ENCODE measurements around the gene NDUFA5. TPM values are rescaled to one million over a fixed set of nuclear protein-coding genes. Genes with fewer than 3 reads are reported as not detected.

NDUFA5 gene
- total RNA-seq, 2 donors from 2014 or later, result 33.3 to 50.6 TPM

GRCh38 chr7:123573341-123573740 is 15.7 kb upstream of the NDUFA5 start:
- WGBS, 2 donors, result 82 to 83% methylated on average over 3 of the region's 3 CpGs
- no peak for ATAC-seq
- no peaks in the 10 kb centered on the region for H3K27me3 ChIP-seq
- H3K36me3 ChIP-seq (replicated peaks in 1 of 2; ENCODE audit: insufficient read depth in 1 of 2, low read depth in 2 of 2), result no peaks in the 10 kb centered on the region
- no peak for TF ChIP-seq POLR2A (IDR thresholded peaks at IDR 0.05)
- TF ChIP-seq, protein P1, sequence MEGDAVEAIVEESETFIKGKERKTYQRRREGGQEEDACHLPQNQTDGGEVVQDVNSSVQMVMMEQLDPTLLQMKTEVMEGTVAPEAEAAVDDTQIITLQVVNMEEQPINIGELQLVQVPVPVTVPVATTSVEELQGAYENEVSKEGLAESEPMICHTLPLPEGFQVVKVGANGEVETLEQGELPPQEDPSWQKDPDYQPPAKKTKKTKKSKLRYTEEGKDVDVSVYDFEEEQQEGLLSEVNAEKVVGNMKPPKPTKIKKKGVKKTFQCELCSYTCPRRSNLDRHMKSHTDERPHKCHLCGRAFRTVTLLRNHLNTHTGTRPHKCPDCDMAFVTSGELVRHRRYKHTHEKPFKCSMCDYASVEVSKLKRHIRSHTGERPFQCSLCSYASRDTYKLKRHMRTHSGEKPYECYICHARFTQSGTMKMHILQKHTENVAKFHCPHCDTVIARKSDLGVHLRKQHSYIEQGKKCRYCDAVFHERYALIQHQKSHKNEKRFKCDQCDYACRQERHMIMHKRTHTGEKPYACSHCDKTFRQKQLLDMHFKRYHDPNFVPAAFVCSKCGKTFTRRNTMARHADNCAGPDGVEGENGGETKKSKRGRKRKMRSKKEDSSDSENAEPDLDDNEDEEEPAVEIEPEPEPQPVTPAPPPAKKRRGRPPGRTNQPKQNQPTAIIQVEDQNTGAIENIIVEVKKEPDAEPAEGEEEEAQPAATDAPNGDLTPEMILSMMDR (IDR thresholded peaks at IDR 0.05), result no peak
- H3K4me3 ChIP-seq, result no peak overlapping the region
- no peaks in the 10 kb centered on the region for H3K4me1 ChIP-seq
- no peak for DNase-seq
- intact Hi-C loops (cut with DNase I), result no loop called here
- H3K9me3 ChIP-seq, result no peaks in the 10 kb centered on the region
- no peak overlapping the region for H3K27ac ChIP-seq

DNA sequence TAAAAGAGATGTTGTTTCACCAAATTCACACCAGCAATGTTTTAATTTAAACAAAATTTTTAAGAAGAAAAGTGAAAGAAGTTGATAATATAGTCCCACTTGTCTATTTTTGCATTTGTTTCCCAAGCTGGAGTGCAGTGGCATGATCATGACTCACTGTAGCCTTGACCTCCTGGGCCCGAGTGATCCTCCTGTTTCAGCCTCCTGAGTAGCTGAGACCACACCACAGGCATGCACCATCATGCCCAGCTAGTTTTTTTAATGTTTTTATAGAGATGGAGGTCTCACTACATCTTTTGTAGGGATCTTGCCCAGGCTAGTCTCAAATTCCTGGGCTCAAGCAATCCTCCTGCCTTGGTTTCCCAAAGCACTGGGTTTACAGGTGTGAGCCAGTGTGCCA is 14.1 kb upstream of the NDUFA5 start:
- TF ChIP-seq POLR2A (IDR thresholded peaks at IDR 0.05), result no peak
- TF ChIP-seq, protein P1 (IDR thresholded peaks at IDR 0.05), result no peak
- ATAC-seq (no peak), DNase-seq (no peak)
- intact Hi-C loops (cut with DNase I), result no loop called here
- no peaks in the 10 kb centered on the region for H3K36me3 ChIP-seq (replicated peaks in 1 of 2; ENCODE audit: insufficient read depth in 1 of 2, low read depth in 2 of 2)
- no peaks in the 10 kb centered on the region for H3K9me3 ChIP-seq
- H3K27ac ChIP-seq, result no peak overlapping the region
- WGBS, 2 donors, result 90% methylated on average over 1 of the region's 1 CpG
- H3K27me3 ChIP-seq, result no peaks in the 10 kb centered on the region
- H3K4me1 ChIP-seq, result no peaks in the 10 kb centered on the region
- H3K4me3 ChIP-seq, result no peak overlapping the region

- ATAC-seq (no peak), DNase-seq (no peak)
- Histone ChIP-seq H3K9me3 (no peaks in the 10 kb centered on the region), H3K36me3 (replicated peaks in 1 of 2; ENCODE audit: insufficient read depth in 1 of 2, low read depth in 2 of 2) (no peaks in the 10 kb centered on the region), H3K4me1 (no peaks in the 10 kb centered on the region), H3K27me3 (no peaks in the 10 kb centered on the region), H3K4me3 (no peak overlapping the region), H3K27ac (no peak overlapping the region)
- TF ChIP-seq, protein P1 (IDR thresholded peaks at IDR 0.05), result no peak
- TF ChIP-seq POLR2A (IDR thresholded peaks at IDR 0.05), result no peak
- 26 to 38% methylated on average over 1 of the region's 1 CpG for WGBS, 2 donors
- intact Hi-C loops (cut with DNase I), result no loop called here
Measured at GRCh38 chr7:123571187-123571586, 13.6 kb upstream of the NDUFA5 start.

DNA sequence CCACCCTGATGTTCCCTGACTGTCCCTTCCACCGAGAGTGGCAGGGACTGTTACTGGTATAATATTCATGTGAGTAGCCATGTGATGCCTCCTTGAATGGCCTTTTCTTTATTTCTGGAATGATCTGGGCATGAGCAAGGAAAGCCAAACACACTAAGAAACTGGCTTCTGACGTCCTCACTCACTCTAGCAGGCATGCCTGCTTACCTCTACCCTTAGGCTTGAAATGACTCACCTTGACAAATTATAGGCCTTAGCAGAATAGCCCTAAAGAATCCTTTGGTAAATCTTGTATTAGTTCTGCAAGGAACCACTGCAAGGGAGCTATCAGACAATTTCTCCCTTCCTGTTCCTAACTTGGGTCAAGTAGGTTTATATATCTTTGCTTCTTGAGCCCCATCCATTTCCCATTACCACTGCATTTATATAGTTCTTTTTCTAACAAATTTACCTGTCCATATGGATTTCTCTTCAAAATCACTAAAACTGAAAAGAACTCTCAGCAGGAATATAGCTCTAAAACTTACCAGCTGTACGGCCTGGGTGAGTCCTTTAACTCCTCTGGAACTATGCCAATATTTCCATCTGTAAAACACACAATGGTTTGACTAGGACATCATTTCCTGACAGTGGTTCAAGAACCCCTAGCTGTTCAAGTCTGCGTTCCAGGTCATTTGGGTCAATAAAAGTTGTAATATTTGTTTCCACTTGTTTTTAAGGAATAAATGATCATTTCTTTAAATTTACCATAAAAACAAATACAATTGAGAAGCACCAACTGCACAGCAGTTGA is 13.0 kb upstream of the NDUFA5 start:
- Histone ChIP-seq H3K27me3 (no peaks in the 10 kb centered on the region), H3K27ac (no peak overlapping the region), H3K36me3 (replicated peaks in 1 of 2; ENCODE audit: insufficient read depth in 1 of 2, low read depth in 2 of 2) (no peaks in the 10 kb centered on the region), H3K4me3 (no peak overlapping the region), H3K9me3 (no peaks in the 10 kb centered on the region), H3K4me1 (no peaks in the 10 kb centered on the region)
- DNase-seq, result no peak
- TF ChIP-seq, protein P1 (IDR thresholded peaks at IDR 0.05), result no peak
- TF ChIP-seq POLR2A (IDR thresholded peaks at IDR 0.05), result no peak
- intact Hi-C loops (cut with DNase I), result no loop called here
- no peak for ATAC-seq
- 59 to 60% methylated on average over 4 of the region's 4 CpGs for WGBS, 2 donors
